HepG2 (cell line): Measurements from ENCODE around the gene UBE2M. TPM values are rescaled to one million over a fixed set of nuclear protein-coding genes. Genes with fewer than 3 reads are reported as not detected.

Source experiments
- ATAC-seq: fragments of 200-7000 bp; cut with Tn5 transposase; 3 replicates; pipeline ENCODE4 v1.9.1; 2020; ENCODE audit warnings: mild to moderate bottlenecking, moderate library complexity
- BruUV-seq: library from RNA; stranded (reverse); fragments of 400-500 nt; replicated peaks from 2 replicates; lab custom pipeline; 2021; lab: Mats Ljungman, UMichigan
- CTCF ChIA-PET: fragments of 300-600 bp; formaldehyde crosslinking; extraction: SDS; loops from one replicate; lab custom pipeline; 2021; ENCODE audit warnings: low total read pairs, inconsistent platforms, low intra/inter-chr PET ratio; lab: Yijun Ruan, JAX
- POLR2A ChIA-PET: fragments of 350-600 bp; sonication (Branson Sonifier 250); formaldehyde crosslinking; loops from one replicate; lab custom pipeline; 2020; ENCODE audit warnings: antibody characterized with exemption, inconsistent platforms; lab: Yijun Ruan, JAX
- DNase-seq: peaks from one replicate; pipeline ENCODE4 v3.0.0-alpha.2; 2015; ENCODE audit warnings: low spot score
- FAIRE-seq: peaks from 3 replicates; lab custom pipeline; 2011; peaks lifted over from hg19 to GRCh38; lab: Jason Lieb, UNC
- H2AFZ ChIP-seq: one replicate; pipeline ENCODE4 v1.6.1; 2011; ENCODE audit warnings: low read length, inconsistent platforms
- H3K27ac ChIP-seq: fragments of 300-600 bp; 3 replicates; pipeline ENCODE4 v1.8.0; 2011; ENCODE audit warnings: mixed run types, mild to moderate bottlenecking, mixed read lengths, low read length, inconsistent platforms; ENCODE audit not compliant: insufficient read depth; ENCODE audit errors: extremely low read length
- H3K27me3 ChIP-seq, 2 experiments: fragments of 200-600 bp in 1 of 2; 2 replicates in 1 of 2; 3 replicates in 1 of 2; pipeline versions ENCODE4 v1.6.0 to v1.8.0; 2011; ENCODE audit warnings: low read length in 2 of 2, mild to moderate bottlenecking in 2 of 2, moderate library complexity in 2 of 2, inconsistent platforms in 1 of 2; ENCODE audit not compliant: insufficient read depth in 2 of 2, control insufficient read depth in 1 of 2
- H3K36me3 ChIP-seq, 2 experiments: fragments of 200-600 bp in 1 of 2; replicated peaks in 1 of 2; 2 replicates in 1 of 2; 3 replicates in 1 of 2; pipeline versions ENCODE4 v1.5.1 to v1.8.0; 2011; ENCODE audit warnings: low read length in 2 of 2, inconsistent platforms in 1 of 2; ENCODE audit not compliant: insufficient read depth in 2 of 2, control insufficient read depth in 1 of 2
- H3K4me1 ChIP-seq: 2 replicates; pipeline ENCODE4 v1.5.1; 2012; ENCODE audit warnings: low read length, inconsistent platforms; ENCODE audit not compliant: insufficient read depth
- H3K4me2 ChIP-seq: 2 replicates; pipeline ENCODE4 v1.6.0; 2011; ENCODE audit warnings: low read depth, low read length, inconsistent platforms
- H3K4me3 ChIP-seq, 3 experiments: fragments of 200-600 bp in 1 of 3; sonication (generic), shearing (Covaris generic) in 1 of 3; replicated peaks in 1 of 3; 2 replicates each; pipeline ENCODE4 v1.5.1; 2011 to 2016; ENCODE audit warnings: low read length in 3 of 3, inconsistent platforms in 2 of 3, low read depth in 2 of 3, mild to moderate bottlenecking in 2 of 3, control low read depth in 1 of 3, mixed read lengths in 1 of 3; ENCODE audit not compliant: insufficient read depth in 1 of 3
- H3K79me2 ChIP-seq: one replicate; pipeline ENCODE4 v1.6.1; 2011; ENCODE audit warnings: low read length, inconsistent platforms; ENCODE audit not compliant: insufficient read depth
- H3K9ac ChIP-seq: 2 replicates; pipeline ENCODE4 v1.6.0; 2011; ENCODE audit warnings: mild to moderate bottlenecking, low read depth, low read length, inconsistent platforms; ENCODE audit not compliant: insufficient read depth
- H3K9me3 ChIP-seq: 2 replicates; pipeline ENCODE4 v1.5.1; 2012; ENCODE audit warnings: mild to moderate bottlenecking, low read length
- H4K20me1 ChIP-seq: 2 replicates; pipeline ENCODE4 v1.6.0; 2011; ENCODE audit warnings: inconsistent platforms, mild to moderate bottlenecking, low read length, moderate library complexity; ENCODE audit not compliant: insufficient read depth
- BORCS8-MEF2B ChIP-seq: sonication (generic); formaldehyde crosslinking; IDR thresholded peaks from 2 replicates; pipeline ENCODE4 v1.8.0; 2022; ENCODE audit warnings: mild to moderate bottlenecking, missing genetic modification reagents
- CREM ChIP-seq, 2 experiments: sonication (generic) in 1 of 2; formaldehyde crosslinking in 1 of 2; IDR thresholded peaks; 2 replicates each; pipeline versions ENCODE4 v1.4.0 to v1.6.1; 2016 to 2020; ENCODE audit warnings: antibody characterized with exemption in 1 of 2, mild to moderate bottlenecking in 1 of 2, missing genetic modification reagents in 1 of 2
- FOSL1 ChIP-seq: sonication (generic); formaldehyde crosslinking; IDR thresholded peaks from 2 replicates; pipeline ENCODE4 v1.9.0; 2021; ENCODE audit warnings: missing genetic modification reagents, borderline replicate concordance
- GZF1 ChIP-seq: sonication (generic); formaldehyde crosslinking; IDR thresholded peaks from 2 replicates; pipeline ENCODE4 v1.5.1; 2020; ENCODE audit warnings: mild to moderate bottlenecking, missing genetic modification reagents
- IRF1 ChIP-seq: sonication (generic); formaldehyde crosslinking; IDR thresholded peaks from 2 replicates; pipeline ENCODE4 v1.4.0; 2020; ENCODE audit warnings: low read depth, mild to moderate bottlenecking, missing genetic modification reagents
- IRF2 ChIP-seq: IDR thresholded peaks from 2 replicates; pipeline ENCODE4 v1.6.1; 2018; ENCODE audit warnings: missing genetic modification reagents, missing compliant biosample characterization
- ISL2 ChIP-seq: sonication (generic); formaldehyde crosslinking; IDR thresholded peaks from 2 replicates; pipeline ENCODE4 v1.5.0; 2020; ENCODE audit warnings: missing genetic modification reagents
- NCOA1 ChIP-seq: sonication (generic); formaldehyde crosslinking; IDR thresholded peaks from 2 replicates; pipeline ENCODE4 v1.9.0; 2021; ENCODE audit warnings: missing genetic modification reagents
- NPAS2 ChIP-seq: sonication (generic); formaldehyde crosslinking; IDR thresholded peaks from 2 replicates; pipeline ENCODE4 v1.8.0; 2022; ENCODE audit warnings: mild to moderate bottlenecking, missing genetic modification reagents, borderline replicate concordance
- PHB2 ChIP-seq: fragments of 450-650 bp; IDR thresholded peaks from 2 replicates; pipeline ENCODE4 v1.6.1; 2018; ENCODE audit not compliant: partially characterized antibody
- PHF20 ChIP-seq: sonication (generic); formaldehyde crosslinking; IDR thresholded peaks from 2 replicates; pipeline ENCODE4 v1.5.0; 2020; ENCODE audit warnings: mild to moderate bottlenecking, missing genetic modification reagents
- RNF2 ChIP-seq: fragments of 450-650 bp; conservative IDR thresholded peaks from 2 replicates; pipeline ENCODE4 v1.6.1; 2016; ENCODE audit warnings: low read depth
- SMAD1 ChIP-seq: sonication (generic); formaldehyde crosslinking; IDR thresholded peaks from 2 replicates; pipeline ENCODE4 v1.4.0; 2020; ENCODE audit warnings: missing genetic modification reagents, low read depth, mild to moderate bottlenecking, borderline replicate concordance
- ZNF121 ChIP-seq: sonication (generic); formaldehyde crosslinking; IDR thresholded peaks from 2 replicates; pipeline ENCODE4 v1.5.0; 2020; ENCODE audit warnings: mild to moderate bottlenecking, missing genetic modification reagents
- ZNF530 ChIP-seq: sonication (generic); formaldehyde crosslinking; IDR thresholded peaks from 2 replicates; pipeline ENCODE4 v1.5.0; 2020; ENCODE audit warnings: low read depth, mild to moderate bottlenecking, missing genetic modification reagents
- ZNF598 ChIP-seq: sonication (generic); formaldehyde crosslinking; IDR thresholded peaks from 2 replicates; pipeline ENCODE4 v1.5.1; 2020; ENCODE audit warnings: mild to moderate bottlenecking, missing genetic modification reagents, borderline replicate concordance
- ZNF687 ChIP-seq: sonication (generic); formaldehyde crosslinking; IDR thresholded peaks from 2 replicates; pipeline ENCODE4 v1.5.1; 2020; ENCODE audit warnings: mild to moderate bottlenecking, missing genetic modification reagents, moderate library complexity
- ZNF710 ChIP-seq: sonication (generic); formaldehyde crosslinking; IDR thresholded peaks from 2 replicates; pipeline ENCODE4 v1.5.0; 2020; ENCODE audit warnings: mild to moderate bottlenecking, missing genetic modification reagents, borderline replicate concordance
- WGBS: methylation state at CpG from one replicate; pipeline ENCODE4 v1.1.6; 2017; ENCODE audit warnings: low lambda C conversion rate; 5-methylcytosine and 5-hydroxymethylcytosine counted together
- in situ Hi-C: cut with HindIII; loops from 2 replicates; pipeline ENCODE4 v1.10.0; 2017; ENCODE audit warnings: low pct_unique_long_range_greater_than_20kb; ENCODE audit not compliant: extremely low pct_ligation_motif_present
- intact Hi-C: fragments of 100-400 bp; cut with micrococcal nuclease; formaldehyde crosslinking; loops from one replicate; pipeline ENCODE4 v1.10.0; 2022; ENCODE audit not compliant: unreplicated experiment
- polyA plus RNA-seq, 8 experiments: library from polyadenylated mRNA; depleted of rRNA in 3 of 8; stranded (reverse) in 7 of 8; unstranded in 1 of 8; fragments of >200 nt; fragmentation: Illumina TruSeq in 4 of 8; extraction: Trizol in 4 of 8; gene quantifications; 2 replicates each; pipeline versions ENCODE4 v1.2.1 to v1.2.3, GENCODE V29; 2011 to 2016; ENCODE audit warnings: low read depth in 4 of 8, missing spikeins in 1 of 8, mixed read lengths in 1 of 8; ENCODE audit not compliant: insufficient read depth in 1 of 8
- total RNA-seq, 5 experiments: library from RNA; depleted of rRNA; stranded (reverse); fragments of >200 nt; fragmentation: Illumina TruSeq; extraction: Trizol; gene quantifications; 2 replicates each; pipeline ENCODE4 v1.2.3, GENCODE V29; 2016; ENCODE audit warnings: low read depth in 1 of 5

UBE2M gene
- total and polyA plus RNA-seq, 2 of the 13 experiments (the other 11 are each of a cell fraction or from before 2014, with no cell fraction given) = 36.2 to 50.3 TPM

DNA sequence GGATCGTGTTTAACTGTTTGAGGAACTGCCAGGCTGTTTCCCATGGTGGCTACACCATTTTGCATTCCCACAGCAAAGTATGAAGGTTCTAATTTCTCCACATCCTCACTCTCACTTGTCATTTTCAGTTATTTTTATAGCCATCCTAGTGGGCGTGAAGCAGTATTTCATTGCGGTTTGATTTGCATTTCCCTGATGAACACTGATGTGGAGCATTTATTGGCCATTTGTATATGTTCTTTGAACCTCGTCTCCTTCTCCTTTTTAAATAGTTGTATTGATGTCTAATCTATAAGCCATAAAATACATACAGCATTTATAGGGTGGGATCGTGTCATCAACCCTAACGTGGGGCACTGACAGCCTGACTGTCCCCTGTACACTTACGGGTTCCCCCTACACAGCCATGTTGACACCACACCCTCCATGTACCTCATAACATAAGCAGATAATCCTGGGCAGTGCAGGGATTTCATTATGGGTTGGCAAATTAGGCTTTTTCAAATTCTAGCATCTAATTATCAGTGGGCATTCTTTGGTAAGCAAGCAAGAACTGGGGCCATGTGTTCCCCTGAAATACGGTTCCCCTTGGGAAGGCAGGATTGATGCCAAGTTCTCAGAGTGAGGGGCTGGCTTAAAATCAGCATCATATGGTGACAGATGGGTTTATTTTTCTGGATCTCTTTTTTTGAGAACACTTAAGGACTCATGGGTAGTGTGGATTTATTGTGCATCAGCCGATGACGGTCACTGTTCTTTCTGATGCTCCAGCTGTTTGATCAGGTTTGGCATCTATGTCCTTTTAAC, 27.2 kb downstream of the UBE2M start:
- Histone ChIP-seq H3K4me2 (no peak overlapping the region), H3K79me2 (no peaks in the 10 kb centered on the region), H2AFZ (no peak overlapping the region), H3K9ac (no peak overlapping the region), H3K36me3 (no peaks in the 10 kb centered on the region), H3K27me3 (no peaks in the 10 kb centered on the region; a peak in 1 of 5 replicates), H4K20me1 (no peaks in the 10 kb centered on the region), H3K4me3 (no peak overlapping the region), H3K4me1 (peaks cover 15% of the 10 kb centered on the region; the same call in 1 of the 2 replicates), H3K9me3 (no peaks in the 10 kb centered on the region), H3K27ac (no peak overlapping the region)
- ATAC-seq (no peak), DNase-seq (no peak), FAIRE-seq (no peak)
- POLR2A ChIA-PET = interaction anchor here (1.2 to 1.9 kb wide), 2 partner anchors 12 to 17 kb away, joined by 3 to 8 read pairs; partner anchors contain the start of gene TRIM28
- CTCF ChIA-PET = no interaction called here
- BruUV-seq = no TSS peak
- 35% methylated on average over 10 of the region's 10 CpGs for WGBS
- in situ Hi-C loops (no loop called here), intact Hi-C loops (no loop called here)
- no peak for TF ChIP-seq GZF1 (CRISPR knock-in tag)
- no peak for TF ChIP-seq BORCS8-MEF2B (CRISPR knock-in tag)
- no peak for TF ChIP-seq ZNF530 (CRISPR knock-in tag)
- no peak for TF ChIP-seq IRF1 (CRISPR knock-in tag)
- TF ChIP-seq PHF20 = no peak
- TF ChIP-seq IRF2 = no peak
- TF ChIP-seq FOSL1 = no peak
- no peak for TF ChIP-seq RNF2
- no peak for TF ChIP-seq ZNF687 (CRISPR knock-in tag)
- TF ChIP-seq CREM (IDR thresholded peaks at IDR 0.05) = no peak
- TF ChIP-seq CREM (CRISPR knock-in tag; IDR thresholded peaks at IDR 0.05) = no peak
- no peak for TF ChIP-seq ISL2 (CRISPR knock-in tag)
- no peak for TF ChIP-seq PHB2
- TF ChIP-seq ZNF710 (CRISPR knock-in tag) = no peak
- TF ChIP-seq ZNF598 (CRISPR knock-in tag) = no peak
- no peak for TF ChIP-seq ZNF121 (CRISPR knock-in tag)
- no peak for TF ChIP-seq SMAD1 (CRISPR knock-in tag)
- TF ChIP-seq NCOA1 = no peak
- no peak for TF ChIP-seq NPAS2 (CRISPR knock-in tag)
